Posterior vena cava (tissue), 2 donors: Measurements from ENCODE around the gene OPN1MW3. TPM values are rescaled to one million over a fixed set of nuclear protein-coding genes. Genes with fewer than 3 reads are reported as not detected.
"Not testable (repeated sequence)": the region's sequence is repeated elsewhere in the genome, so short reads cannot be mapped to it uniquely, and the experiment has no call there.

Source experiments
- DNase-seq: peaks from one replicate; pipeline ENCODE4 v3.0.0-alpha.2; 2020; ENCODE audit warnings: low spot score
- intact Hi-C, 2 donors: fragments of 100-400 bp; cut with DNase I; formaldehyde crosslinking; loops; one replicate each; pipeline versions ENCODE4 v1.14.1 to v1.14.2; 2022 to 2023
- total RNA-seq, 2 donors: library from RNA; stranded (reverse); fragmentation: NEBNext Ultra II Directional; extraction: Animal tissue kit (Norgen Biotek cat#: 25700); gene quantifications; one replicate each; pipeline ENCODE4 v1.2.1, GENCODE V29; 2021
- donor health status: DM: yes; HTN: yes; CAD: no.
- donor health status: DM: yes; HTN: yes; CAD: no.

Gene OPN1MW3
- total RNA-seq, 2 donors from 2014 or later, result not detected

DNA sequence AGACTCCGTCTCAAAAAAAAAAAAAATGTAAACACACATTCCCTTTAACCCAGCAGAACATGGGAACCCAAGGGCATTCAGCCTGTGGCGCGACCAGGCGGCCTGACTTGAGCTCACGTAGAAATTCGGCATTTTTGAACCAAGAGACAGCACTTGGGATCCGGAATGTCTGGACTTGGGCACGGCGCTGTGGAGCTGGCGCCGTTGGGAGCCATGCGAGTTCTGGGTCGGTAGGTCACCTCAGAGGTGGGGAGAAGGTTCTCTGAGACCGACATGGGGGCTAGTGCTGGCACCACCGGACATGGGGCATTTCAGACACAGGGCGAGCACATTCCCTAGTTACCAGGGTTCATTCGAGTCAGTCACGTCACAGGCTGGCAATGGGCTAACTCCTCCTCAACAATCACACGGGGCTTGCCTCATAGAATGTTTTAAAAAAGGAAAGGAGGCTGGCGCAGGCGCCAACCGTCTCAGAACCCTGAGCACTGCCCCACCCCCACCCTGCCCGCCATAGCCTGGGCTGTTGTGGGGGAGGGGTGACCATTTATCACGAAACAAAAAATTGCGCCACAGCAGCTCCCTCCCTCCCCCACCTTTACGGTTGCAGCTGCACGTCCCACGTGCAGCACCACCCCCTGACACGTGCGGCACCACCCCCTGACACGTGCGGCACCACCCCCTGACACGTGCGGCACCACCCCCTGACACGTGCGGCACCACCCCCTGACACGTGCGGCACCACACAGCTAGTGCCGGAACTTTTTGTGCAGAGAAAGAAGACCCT, 37.6 kb downstream of the OPN1MW3 start, which contains the start of gene TEX28:
Gene TEX28 (minus strand): TSS at position 334 of the 784 bp plus-strand sequence. CDS start 3,007 bp downstream, outside the sequence.
- intact Hi-C loops, result no loop called here
- no peak for DNase-seq

DNA sequence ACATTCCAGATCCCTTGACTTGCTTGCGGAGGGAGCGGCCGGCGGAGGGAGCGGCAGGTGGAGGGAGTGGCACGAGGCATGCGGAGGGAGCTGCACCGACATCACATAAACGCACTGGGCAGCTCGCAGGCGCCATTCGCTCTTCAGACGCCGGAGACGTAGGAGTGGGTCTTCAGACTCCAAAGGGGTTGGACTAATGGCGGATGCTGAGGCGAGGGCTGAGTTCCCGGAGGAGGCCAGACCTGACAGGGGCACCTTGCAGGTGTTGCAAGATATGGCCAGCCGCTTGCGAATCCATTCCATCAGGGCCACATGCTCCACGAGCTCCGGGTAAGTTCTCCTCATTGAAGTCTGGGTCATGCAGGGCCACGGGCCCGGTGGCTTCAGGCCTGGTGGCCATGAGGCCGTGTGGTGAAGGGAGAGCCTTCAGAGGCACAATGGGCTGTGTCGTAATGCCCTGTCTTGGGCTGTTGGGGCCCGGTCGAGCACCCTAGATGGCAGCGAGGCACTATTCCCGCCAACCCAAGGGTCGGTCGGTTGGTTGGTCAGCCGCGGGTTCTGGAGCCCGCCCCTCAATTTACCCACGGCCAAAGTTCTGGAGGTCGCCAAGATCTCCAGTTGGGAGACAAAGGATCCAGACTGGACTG, 38.4 kb downstream of the OPN1MW3 start, which contains the start of gene TKTL1:
Gene TKTL1 (plus strand): TSS at position 132 of the 647 bp plus-strand sequence. CDS start 65 bp downstream, at position 197.
- intact Hi-C loops, result no loop called here
- no peak for DNase-seq

DNA sequence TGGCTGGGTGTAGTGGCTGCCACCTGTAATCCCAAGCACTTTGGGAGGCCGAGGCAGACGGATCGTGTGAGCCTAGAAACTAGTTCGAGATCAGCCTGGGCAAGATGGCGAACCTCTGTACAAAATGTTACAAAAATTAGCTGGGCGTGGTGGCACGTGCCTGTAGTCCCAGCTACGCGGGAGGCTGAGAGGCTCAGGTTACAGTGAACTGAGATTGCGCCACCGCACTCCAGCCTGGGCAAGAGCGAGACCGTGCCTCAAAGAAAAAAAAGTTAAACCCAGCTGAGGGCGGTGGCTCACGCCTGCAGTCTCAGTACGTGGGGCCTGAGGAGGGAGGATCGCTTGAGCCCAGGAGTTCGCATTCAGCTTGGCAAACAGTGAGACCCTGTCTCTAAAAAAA, 39.3 kb downstream of the OPN1MW3 start:
- DNase-seq, result no peak
- intact Hi-C loops, result no loop called here

DNA sequence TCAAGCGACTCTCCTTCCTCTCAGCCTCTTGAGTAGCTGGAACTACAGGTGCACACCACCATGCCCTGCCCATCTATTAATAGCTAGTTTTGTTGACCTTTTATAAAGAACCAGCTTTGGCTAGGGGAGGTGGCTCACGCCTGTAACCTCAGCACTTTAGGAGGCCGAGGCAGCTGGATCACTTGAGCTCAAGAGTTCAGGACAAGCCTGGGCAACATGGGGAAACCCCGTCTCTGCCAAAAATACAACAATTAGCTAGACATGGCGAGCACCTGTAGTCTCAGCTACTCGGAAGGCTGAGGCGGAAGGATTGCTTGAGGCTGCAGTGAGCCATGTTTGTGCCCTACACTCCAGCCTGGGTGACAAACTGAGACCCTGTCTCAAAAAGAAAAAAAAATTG, 40.9 kb downstream of the OPN1MW3 start:
- DNase-seq, result no peak
- intact Hi-C loops, result no loop called here

DNA sequence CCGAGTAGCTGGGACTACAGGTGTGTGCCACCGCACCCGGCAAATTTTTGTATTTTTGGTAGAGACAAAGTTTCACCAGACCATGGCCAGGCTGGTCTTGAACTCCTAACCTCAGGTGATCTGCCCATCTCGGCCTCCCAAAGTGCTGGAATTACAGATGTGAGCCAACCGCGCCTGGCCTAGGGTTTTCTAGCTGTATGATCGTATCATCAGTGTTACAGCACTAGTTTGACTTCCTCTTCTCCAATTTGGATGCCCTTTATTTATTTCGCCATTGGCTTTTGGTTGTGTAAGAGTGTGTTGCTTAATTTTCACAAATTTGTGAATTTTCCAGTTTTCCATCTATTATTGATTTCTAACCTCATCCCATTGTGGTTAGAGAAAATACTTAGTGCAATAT, 43.4 kb downstream of the OPN1MW3 start:
- intact Hi-C loops, result no loop called here
- no peak for DNase-seq

DNA sequence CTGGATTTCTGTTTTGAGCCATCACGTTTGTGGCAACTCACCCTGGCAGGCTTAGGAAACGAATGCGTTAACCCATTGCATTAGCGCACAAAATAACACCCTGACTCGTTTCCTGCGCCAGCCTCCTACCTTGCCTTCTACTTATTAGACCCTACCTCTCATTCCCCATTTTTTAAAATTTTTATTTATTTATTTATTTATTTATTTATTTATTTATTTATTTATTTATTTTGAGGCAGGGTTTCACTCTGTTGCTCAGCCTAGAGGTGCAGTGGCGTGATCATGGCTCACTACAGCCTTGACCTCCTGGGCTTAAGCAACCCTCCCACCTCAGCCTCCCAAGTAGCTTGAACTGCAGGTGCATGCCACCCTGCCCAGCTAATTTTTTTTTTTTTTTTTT, 45.6 kb downstream of the OPN1MW3 start:
- intact Hi-C loops, DNase-seq: not testable (repeated sequence)

DNA sequence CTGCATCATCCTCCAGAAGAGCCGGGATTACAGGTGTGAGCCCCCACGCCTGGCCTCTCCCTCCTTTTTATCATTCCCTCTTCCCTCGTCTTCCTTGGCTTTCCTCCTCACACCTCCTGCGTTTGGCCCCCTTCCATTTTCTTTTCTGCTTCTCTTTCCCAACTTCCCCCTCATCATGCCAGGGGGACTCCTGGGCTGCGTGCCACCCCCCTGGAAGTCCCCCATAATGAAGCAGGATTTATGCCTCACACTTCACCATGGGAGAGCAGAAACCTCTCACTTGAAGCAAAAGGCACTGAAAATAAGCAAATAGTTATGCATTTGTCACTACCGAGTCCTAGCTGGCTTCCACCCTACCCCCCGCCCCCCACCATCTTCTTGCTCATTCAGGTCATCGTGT, 46.1 kb downstream of the OPN1MW3 start:
- DNase-seq, result no peak
- intact Hi-C loops, result no loop called here

DNA sequence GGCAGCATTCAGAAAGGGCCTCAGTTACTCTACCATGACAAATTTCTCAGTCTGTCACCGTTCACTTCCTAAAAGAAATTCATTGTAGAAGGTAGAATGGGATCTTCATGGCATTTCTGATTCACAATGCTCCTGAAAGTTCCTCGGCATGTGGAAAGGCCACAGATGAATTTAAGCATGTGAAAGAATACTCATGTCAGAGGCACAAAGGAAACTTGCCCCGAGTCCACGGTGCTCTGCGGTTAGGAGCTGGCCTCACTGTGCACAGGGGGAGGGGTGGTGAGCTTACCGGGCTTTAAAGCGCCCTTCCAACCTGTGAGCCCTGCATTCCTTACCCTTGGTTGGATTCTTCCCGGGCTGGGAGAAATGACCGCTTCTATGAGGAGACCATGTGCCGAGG, 47.5 kb downstream of the OPN1MW3 start:
- intact Hi-C loops, result no loop called here

DNA sequence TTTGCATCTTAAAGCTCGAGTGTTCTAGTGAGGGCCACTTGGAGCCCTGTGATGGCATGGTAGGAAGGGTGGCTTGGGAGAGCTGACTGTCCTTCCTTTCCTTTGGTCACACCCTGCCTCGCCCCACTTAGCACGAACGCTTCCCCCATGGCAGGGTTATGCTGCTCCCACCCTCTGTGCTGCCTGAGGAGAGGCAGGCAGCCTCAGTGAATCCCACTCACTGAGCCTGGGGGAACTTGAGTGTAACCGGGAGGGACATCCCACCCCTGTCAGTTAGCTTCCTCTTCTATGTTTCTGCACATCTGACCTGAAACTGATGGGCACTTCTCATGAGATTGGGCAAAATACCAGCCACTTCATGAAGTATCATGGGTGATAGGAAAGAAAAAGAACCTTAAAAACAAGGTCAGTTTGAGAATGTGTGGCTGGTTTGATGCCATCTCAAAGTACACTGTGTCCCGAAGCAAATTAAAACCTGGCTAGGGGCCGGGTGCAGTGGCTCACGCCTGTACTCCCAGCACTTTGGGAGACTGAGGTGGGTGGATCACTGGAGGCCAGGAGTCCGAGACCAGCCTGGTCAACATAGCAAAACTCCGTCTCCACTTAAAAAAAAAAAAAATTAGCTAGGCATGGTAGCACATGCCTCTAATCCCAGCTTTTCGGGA, 48.3 kb downstream of the OPN1MW3 start:
- no peak for DNase-seq
- intact Hi-C loops, result no loop called here

More for the DNA sequence above, 47.5 kb downstream of the OPN1MW3 start:
- DNase-seq, result no peak

DNA sequence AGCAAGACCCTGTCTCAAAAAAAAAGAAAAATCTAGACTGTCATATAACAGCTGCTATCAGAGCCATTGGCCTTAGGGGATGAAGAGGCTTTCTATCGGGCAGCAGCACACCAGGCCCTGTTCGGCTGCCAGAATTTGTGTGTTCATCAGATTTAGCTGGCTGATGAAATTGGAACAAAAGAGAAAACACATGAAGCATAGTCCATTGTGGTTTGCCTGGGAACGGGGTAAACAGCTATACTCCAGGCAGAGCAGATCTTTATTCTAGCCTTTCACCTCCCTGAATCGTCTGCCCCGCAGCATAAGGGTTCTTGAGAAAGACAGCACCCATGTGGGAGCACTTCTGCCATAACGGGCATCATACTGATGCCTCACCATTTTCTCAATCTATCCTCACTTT, 49.8 kb downstream of the OPN1MW3 start:
- intact Hi-C loops, result no loop called here
- DNase-seq, result no peak

DNA sequence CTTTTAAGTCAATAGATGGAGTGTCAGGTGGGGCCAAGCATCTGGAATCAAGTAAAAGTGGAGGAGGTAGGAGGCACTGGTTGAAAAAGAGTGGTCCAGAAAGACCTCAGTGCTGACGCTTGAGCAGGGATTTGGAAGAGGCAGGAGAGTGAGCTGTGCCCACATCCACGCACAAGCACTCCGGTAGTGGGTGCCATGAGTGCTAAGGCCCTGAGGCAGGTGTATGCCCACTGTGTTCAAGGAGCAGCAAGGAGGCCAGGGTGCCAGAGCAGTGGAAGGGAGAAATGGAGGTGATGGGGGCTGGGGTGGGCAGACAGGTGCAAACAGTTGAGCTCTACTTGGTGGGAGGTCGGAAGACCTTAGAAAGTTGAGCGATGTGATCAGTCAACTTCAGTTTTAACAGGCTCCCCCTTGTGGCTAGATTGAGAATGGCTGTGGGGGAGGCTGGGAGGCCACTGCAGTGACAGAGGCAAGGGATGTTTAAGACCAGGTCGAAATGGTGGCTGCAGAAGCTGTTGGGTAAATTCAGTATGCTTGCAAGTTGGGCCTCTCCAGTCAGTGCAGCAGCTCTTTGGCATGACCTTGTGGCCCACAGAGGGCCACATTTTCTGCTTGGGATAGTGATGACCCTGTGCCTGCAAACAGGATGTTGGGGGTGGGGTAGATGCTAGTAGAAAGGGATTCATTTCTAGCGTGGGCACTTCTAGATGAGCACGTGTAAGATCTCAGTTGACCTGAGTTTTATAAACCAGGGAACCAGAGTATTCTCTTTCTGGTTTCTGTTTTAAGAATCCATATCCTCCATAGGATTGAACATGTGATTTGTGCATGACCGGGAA, 50.9 kb downstream of the OPN1MW3 start:
- no peak for DNase-seq
- intact Hi-C loops, result no loop called here

DNA sequence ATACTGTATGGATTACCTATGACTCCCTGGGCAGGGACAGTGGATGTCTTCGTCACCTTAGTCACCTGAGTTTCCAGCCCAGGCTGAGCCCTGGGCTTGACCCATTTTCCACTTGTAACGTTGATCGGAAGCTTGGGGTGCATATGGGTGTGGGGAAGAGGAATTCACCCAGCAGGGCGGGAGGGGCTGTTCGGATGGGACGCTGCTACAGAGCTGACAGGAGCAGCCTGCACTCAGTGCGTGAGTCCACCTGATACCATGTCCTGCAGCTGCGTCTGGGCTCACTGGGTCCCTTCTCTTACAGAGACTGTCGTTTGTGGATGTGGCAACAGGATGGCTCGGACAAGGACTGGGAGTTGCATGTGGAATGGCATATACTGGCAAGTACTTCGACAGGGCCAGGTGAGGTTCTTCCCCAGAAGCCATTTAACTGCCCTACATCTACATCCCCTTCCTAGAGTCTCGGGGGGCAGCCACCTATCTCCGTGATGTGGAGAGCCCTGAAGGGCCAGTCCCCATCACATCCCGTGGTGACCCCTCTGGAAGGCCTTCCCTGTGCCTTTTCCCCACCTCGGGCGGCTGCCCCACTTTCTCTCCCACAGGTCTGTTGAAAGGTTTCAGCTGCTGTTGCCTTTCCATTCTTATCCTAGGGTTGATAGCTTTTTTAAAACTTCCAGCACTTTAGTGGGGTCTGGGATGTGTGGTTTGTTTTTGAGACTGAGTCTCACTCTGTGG, 51.8 kb downstream of the OPN1MW3 start:
- intact Hi-C loops, result no loop called here
- DNase-seq, result no peak

DNA sequence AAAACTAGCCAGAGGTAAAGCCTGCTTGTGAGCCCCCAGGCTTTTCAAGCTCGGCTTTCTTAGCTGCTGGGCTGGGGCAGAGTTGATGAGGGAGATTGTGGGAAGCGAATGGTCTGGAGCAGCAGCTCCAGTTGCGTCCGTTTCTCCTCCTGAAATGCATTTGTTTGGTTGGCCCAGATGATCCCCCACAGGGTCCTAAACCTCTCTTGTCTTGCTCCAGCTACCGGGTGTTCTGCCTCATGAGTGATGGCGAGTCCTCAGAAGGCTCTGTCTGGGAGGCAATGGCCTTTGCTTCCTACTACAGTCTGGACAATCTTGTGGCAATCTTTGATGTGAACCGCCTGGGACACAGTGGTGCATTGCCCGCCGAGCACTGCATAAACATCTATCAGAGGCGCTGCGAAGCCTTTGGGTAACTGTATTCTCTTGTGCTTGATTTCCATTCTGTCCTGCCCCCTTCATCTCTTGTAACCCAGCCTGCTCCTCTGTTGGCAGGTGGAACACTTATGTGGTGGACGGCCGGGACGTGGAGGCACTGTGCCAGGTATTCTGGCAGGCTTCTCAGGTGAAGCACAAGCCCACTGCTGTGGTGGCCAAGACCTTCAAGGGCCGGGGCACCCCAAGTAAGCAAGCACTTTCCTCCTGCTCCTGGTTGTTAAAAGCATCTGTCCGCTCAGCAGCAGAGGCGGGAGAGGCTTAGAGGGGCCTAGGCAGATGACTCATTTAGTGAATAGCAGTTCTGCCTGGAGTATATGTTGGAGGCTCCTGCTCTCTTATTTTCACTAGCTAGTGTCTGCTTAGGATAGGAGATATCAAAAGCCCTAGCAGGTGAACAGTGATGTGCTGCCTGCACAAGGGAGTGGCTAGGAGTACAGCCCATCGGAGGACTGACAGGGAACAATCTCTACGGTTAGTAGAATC, 53.5 kb downstream of the OPN1MW3 start:
- intact Hi-C loops, result no loop called here
- no peak for DNase-seq

DNA sequence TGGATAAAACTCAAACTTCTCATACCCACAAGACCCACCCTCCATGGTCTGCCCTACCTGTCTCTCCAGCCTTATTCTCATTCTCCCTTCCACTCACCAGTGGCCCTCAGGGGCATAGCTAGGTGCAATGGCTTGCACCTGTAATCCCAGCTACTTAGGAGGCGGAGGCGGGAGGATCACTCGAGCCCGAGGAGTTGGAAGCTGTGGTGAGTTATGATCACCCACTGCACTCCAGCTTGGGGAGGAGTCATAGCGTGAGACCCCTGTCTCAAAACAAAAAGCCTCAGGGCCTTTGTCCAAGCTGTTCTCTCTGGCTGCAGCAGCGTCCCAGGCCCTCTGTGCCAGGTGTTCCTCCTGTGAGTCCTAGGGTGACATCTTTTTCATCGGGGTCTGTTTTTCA, 54.7 kb downstream of the OPN1MW3 start:
- intact Hi-C loops, result no loop called here

DNA sequence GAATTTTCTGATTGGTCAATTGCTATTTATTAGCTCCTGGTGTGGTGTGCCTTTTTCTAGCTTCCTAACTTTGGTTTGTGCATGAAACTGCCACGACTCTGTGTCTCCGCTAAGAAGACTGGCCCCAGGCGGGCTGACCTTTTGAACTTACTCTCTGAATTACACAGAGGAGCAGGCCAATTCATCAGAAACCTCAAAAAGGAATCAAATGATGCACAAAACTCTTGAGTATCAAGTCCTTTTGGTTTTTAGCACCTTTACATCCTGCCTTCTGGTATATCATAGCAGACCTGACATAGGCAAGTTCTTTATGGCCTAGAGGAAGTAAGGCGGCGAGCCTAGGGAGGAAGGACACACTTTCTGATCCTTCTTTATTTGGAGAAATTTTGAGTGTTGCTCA, 55.8 kb downstream of the OPN1MW3 start:
- intact Hi-C loops, result no loop called here

More for the DNA sequence above, 54.7 kb downstream of the OPN1MW3 start:
- no peak for DNase-seq

DNA sequence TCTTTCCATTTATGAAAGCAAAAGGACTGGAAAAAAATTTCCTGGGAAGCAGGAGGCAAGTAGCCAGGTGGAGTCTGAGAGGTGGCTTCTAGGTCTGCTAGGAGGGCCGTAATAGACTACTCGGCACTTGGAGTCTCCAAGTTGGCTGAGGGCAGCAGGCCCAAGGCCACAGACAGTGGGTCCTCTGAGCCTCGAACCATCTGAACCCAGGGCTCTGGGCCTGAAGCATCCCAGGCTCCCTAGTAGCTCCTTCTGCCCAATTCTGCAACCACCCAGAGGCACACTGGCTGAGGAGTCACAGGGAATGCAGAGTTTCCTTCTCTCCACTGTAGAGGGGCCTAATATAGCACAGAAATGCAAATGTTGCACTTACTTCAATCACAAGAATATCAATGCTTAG, 58.0 kb downstream of the OPN1MW3 start:
- intact Hi-C loops, result no loop called here

More for the DNA sequence above, 55.8 kb downstream of the OPN1MW3 start:
- DNase-seq, result no peak

DNA sequence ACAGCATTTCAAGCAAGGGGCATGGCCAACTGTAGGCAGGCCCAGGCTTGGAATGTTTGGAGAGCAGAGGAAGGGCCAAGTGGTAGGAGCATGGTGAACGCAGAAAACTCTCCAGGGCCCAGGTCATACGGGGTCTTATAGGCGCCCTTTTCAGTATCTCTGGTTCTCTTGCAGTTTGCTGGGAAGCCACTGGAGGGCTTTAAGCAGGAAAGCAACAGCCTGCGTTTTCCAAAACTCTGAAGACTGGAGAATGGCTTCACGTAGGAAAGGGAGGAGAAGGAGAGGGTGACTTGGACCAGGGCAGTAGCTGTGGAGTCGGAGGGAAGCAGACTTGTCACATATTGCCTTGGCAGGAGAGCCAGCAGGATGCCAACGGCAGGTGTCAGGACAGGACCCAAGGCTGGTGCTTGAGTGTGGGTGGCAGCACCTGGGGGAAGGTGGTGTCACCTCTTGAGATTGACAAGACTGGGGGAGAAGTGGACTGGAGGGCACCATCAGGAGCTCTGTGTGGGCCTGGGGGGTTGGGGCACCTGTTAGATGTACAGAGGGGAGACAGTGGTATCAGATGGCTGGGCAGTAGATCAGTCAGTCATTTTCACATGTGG, 60.1 kb downstream of the OPN1MW3 start:
- intact Hi-C loops, result no loop called here
- no peak for DNase-seq

More for the DNA sequence above, 58.0 kb downstream of the OPN1MW3 start:
- no peak for DNase-seq
